Right lobe of liver (tissue), 4 donors: ENCODE results near the gene PSMF1.

Experiments
- CTCF ChIP-seq, 4 donors: fragments of 200-600 bp in 3 of 4; fragments of 450-650 bp in 1 of 4; IDR thresholded peaks; one replicate each; pipeline versions ENCODE4 v1.5.1 to v1.8.0; 2016 to 2022; ENCODE audit warnings: antibody characterized with exemption in 4 of 4, mild to moderate bottlenecking in 2 of 4
- POLR2A ChIP-seq: fragments of 450-650 bp; IDR thresholded peaks from one replicate; pipeline ENCODE4 v1.6.1; 2017; ENCODE audit warnings: antibody characterized with exemption, mild to moderate bottlenecking
- donor health status: DM: no; HTN: no; CAD: no.
- donor health status: DM: no; HTN: no; CAD: no.
- donor health status: DM: no; HTN: yes; CAD: no.

- no peak for TF ChIP-seq CTCF (IDR thresholded peaks at IDR 0.05)
- no peak for TF ChIP-seq POLR2A
These were observed 80.9 kb downstream of the PSMF1 start for GRCh38 chr20:1199212-1199873.
